Loucy (cell line): ENCODE results near the gene SMARCB1.

Experiments
- CTCF ChIP-seq: fragments of 200-600 bp; sonication (generic); conservative IDR thresholded peaks from 2 replicates; pipeline ENCODE4 v1.5.1; 2014; ENCODE audit warnings: mild to moderate bottlenecking, antibody characterized with exemption, low read length
- EZH2phosphoT487 ChIP-seq: fragments of 200-600 bp; IDR thresholded peaks from 2 replicates; pipeline ENCODE4 v1.6.1; 2018; ENCODE audit warnings: antibody characterized with exemption, mild to moderate bottlenecking, moderate library complexity, borderline replicate concordance

GRCh38 chr22:23828800-23829680 lies 42.3 kb downstream of the SMARCB1 start:
- TF ChIP-seq CTCF (no peak), EZH2phosphoT487 (no peak)
